Panc1 (cell line): ENCODE results near the gene MXD3. TPM values are rescaled to one million over a fixed set of nuclear protein-coding genes. Genes with fewer than 3 reads are reported as not detected.

ENCODE experiments used
- ATAC-seq: fragments of 200-7000 bp; cut with Tn5 transposase; 2 replicates; pipeline ENCODE4 v1.9.1; 2020; ENCODE audit warnings: mild to moderate bottlenecking, moderate library complexity
- BruUV-seq: library from RNA; stranded (reverse); fragments of 400-500 nt; replicated peaks from 2 replicates; lab custom pipeline; 2021; lab: Mats Ljungman, UMichigan
- CTCF ChIA-PET: fragments of 300-600 bp; sonication (Branson Sonifier 250); formaldehyde crosslinking; loops from one replicate; lab custom pipeline; 2022; ENCODE audit warnings: antibody characterized with exemption; lab: Charles Lee
- POLR2A ChIA-PET: fragments of 300-600 bp; sonication (Branson Sonifier 250); formaldehyde crosslinking; loops from one replicate; lab custom pipeline; 2022; ENCODE audit warnings: antibody characterized with exemption; lab: Charles Lee
- DNase-seq: peaks from one replicate; pipeline ENCODE4 v3.0.0-alpha.2; 2010; ENCODE audit warnings: low read depth, low spot score
- H3K27ac ChIP-seq: 2 replicates; pipeline ENCODE4 v1.5.1; 2011; ENCODE audit warnings: mild to moderate bottlenecking, low read length, inconsistent platforms
- H3K27me3 ChIP-seq: fragments of 200-500 bp; sonication (Bioruptor generic); 2 replicates; pipeline ENCODE4 v1.6.0; 2014; ENCODE audit warnings: low read length, inconsistent platforms; ENCODE audit not compliant: control insufficient read depth, insufficient read depth
- H3K36me3 ChIP-seq: fragments of 200-500 bp; sonication (Bioruptor generic); 2 replicates; pipeline ENCODE4 v1.5.1; 2014; ENCODE audit warnings: inconsistent platforms, mild to moderate bottlenecking, low read length, moderate library complexity; ENCODE audit not compliant: control insufficient read depth, insufficient read depth
- H3K4me1 ChIP-seq: 2 replicates; pipeline ENCODE4 v1.5.1; 2011; ENCODE audit warnings: inconsistent platforms, mild to moderate bottlenecking, low read length, moderate library complexity; ENCODE audit not compliant: control insufficient read depth, insufficient read depth
- H3K4me3 ChIP-seq, 2 experiments: 2 replicates each; pipeline ENCODE4 v1.5.1; 2011 to 2012; ENCODE audit warnings: low read depth in 2 of 2, low read length in 2 of 2, mild to moderate bottlenecking in 2 of 2, inconsistent platforms in 1 of 2, moderate library complexity in 1 of 2
- H3K9me3 ChIP-seq: fragments of 200-500 bp; sonication (Bioruptor generic); 2 replicates; pipeline ENCODE4 v1.5.1; 2014; ENCODE audit warnings: low read depth, mild to moderate bottlenecking, inconsistent platforms, low read length, moderate library complexity; ENCODE audit not compliant: control insufficient read depth, insufficient read depth
- POLR2AphosphoS5 ChIP-seq: IDR thresholded peaks from 2 replicates; pipeline ENCODE4 v1.6.1; 2012; ENCODE audit warnings: mild to moderate bottlenecking, low read depth, low read length, moderate library complexity
- SIN3A ChIP-seq: IDR thresholded peaks from 2 replicates; pipeline ENCODE4 v1.6.1; 2012; ENCODE audit warnings: low read depth, mild to moderate bottlenecking, low read length, moderate library complexity, borderline replicate concordance; ENCODE audit not compliant: insufficient read depth
- TCF7L2 ChIP-seq: IDR thresholded peaks from 2 replicates; pipeline ENCODE4 v1.6.1; 2011; ENCODE audit warnings: mild to moderate bottlenecking, low read depth, low read length, inconsistent platforms
- in situ Hi-C: cut with HindIII; loops from 2 replicates; pipeline ENCODE4 v1.10.0; 2016; ENCODE audit warnings: low sequenced_read_pairs, low pct_unique_long_range_greater_than_20kb
- intact Hi-C: fragments of 100-400 bp; cut with micrococcal nuclease; formaldehyde crosslinking; loops from one replicate; pipeline ENCODE4 v1.10.0; 2022; ENCODE audit not compliant: unreplicated experiment
- total RNA-seq: library from RNA; stranded (reverse); gene quantifications from one replicate; pipeline ENCODE4 v1.2.1, GENCODE V29; 2021; ENCODE audit not compliant: unreplicated experiment
- TF ChIP-seq, protein P1 (sequence below): fragments of 450-650 bp; IDR thresholded peaks from 2 replicates; pipeline ENCODE4 v1.5.1; 2017; ENCODE audit warnings: mild to moderate bottlenecking
- TF ChIP-seq, protein P2 (sequence below), 2 experiments: IDR thresholded peaks; 2 replicates each; pipeline ENCODE4 v1.6.1; 2011 to 2012; ENCODE audit warnings: low read depth in 2 of 2, control low read depth in 1 of 2, low read length in 1 of 2, mild to moderate bottlenecking in 1 of 2, moderate library complexity in 1 of 2; ENCODE audit not compliant: insufficient read depth in 1 of 2

Gene MXD3
- total RNA-seq, 1 experiment from 2014 or later, result 12.0 TPM

DNA sequence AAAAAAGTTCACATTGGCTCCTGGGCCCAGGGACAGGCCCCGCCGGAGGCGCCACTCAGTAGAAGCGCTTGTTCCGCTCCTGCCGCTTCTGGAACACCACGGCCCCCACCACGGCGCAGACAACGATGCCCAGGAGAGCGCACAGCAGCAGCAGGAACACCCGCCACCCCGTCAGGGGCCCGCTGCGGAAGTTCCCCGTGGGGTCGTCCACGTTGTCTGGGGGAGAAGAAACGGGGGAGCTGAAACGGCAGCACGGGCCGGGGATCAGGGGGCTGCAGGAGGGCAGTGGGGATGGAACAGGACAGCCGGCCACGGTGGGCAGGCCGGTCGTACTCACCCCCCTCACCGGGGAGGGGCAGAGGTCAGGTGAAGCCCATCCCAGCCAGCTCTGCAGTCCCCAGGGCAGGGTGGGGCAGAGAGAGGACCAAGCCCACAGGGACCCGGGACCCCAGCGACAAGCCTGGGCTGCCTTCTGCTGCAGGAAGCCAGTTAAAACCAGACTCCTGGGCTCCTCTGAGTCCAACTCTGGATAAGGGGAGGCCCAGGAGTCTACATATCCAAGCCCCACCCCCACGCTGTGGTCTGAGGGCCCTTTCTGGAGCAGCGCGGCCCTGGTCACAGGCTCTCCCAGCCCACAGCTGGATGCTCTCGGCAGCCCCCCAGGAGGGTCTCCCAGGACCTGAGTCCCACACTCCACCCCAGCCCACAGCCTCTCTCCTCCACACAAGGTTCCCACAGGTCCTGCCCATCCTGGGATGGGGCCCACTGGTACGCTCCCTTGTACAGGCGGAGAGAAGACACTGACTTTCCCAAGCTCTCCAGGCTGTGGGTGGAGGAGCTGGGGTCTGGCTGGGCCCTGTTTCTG lies 20.6 kb upstream of the MXD3 start:
- Histone ChIP-seq H3K9me3 (no peaks in the 10 kb centered on the region), H3K27me3 (no peaks in the 10 kb centered on the region), H3K4me3 (no peak overlapping the region), H3K36me3 (peaks cover 10% of the 10 kb centered on the region), H3K4me1 (no peaks in the 10 kb centered on the region), H3K27ac (no peak overlapping the region)
- TF ChIP-seq, protein P1, sequence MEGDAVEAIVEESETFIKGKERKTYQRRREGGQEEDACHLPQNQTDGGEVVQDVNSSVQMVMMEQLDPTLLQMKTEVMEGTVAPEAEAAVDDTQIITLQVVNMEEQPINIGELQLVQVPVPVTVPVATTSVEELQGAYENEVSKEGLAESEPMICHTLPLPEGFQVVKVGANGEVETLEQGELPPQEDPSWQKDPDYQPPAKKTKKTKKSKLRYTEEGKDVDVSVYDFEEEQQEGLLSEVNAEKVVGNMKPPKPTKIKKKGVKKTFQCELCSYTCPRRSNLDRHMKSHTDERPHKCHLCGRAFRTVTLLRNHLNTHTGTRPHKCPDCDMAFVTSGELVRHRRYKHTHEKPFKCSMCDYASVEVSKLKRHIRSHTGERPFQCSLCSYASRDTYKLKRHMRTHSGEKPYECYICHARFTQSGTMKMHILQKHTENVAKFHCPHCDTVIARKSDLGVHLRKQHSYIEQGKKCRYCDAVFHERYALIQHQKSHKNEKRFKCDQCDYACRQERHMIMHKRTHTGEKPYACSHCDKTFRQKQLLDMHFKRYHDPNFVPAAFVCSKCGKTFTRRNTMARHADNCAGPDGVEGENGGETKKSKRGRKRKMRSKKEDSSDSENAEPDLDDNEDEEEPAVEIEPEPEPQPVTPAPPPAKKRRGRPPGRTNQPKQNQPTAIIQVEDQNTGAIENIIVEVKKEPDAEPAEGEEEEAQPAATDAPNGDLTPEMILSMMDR, result no peak
- TF ChIP-seq TCF7L2 (no peak), POLR2AphosphoS5 (no peak), SIN3A (no peak)
- TF ChIP-seq, protein P2, sequence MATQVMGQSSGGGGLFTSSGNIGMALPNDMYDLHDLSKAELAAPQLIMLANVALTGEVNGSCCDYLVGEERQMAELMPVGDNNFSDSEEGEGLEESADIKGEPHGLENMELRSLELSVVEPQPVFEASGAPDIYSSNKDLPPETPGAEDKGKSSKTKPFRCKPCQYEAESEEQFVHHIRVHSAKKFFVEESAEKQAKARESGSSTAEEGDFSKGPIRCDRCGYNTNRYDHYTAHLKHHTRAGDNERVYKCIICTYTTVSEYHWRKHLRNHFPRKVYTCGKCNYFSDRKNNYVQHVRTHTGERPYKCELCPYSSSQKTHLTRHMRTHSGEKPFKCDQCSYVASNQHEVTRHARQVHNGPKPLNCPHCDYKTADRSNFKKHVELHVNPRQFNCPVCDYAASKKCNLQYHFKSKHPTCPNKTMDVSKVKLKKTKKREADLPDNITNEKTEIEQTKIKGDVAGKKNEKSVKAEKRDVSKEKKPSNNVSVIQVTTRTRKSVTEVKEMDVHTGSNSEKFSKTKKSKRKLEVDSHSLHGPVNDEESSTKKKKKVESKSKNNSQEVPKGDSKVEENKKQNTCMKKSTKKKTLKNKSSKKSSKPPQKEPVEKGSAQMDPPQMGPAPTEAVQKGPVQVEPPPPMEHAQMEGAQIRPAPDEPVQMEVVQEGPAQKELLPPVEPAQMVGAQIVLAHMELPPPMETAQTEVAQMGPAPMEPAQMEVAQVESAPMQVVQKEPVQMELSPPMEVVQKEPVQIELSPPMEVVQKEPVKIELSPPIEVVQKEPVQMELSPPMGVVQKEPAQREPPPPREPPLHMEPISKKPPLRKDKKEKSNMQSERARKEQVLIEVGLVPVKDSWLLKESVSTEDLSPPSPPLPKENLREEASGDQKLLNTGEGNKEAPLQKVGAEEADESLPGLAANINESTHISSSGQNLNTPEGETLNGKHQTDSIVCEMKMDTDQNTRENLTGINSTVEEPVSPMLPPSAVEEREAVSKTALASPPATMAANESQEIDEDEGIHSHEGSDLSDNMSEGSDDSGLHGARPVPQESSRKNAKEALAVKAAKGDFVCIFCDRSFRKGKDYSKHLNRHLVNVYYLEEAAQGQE (IDR thresholded peaks at IDR 0.05; ENCODE audit: insufficient read depth in 1 of 2, low read depth in 2 of 2, low read length in 1 of 2), result no peak
- ATAC-seq (no peak), DNase-seq (no peak)
- intact Hi-C loops, result no loop called here
- no TSS peak for BruUV-seq
- in situ Hi-C loops, result no loop called here
- ChIA-PET POLR2A (no interaction called here), CTCF (interaction anchor here (1.4 kb wide), 1 partner anchor 14 kb away, joined by 4 read pairs; no protein-coding TSS in a partner anchor)

DNA sequence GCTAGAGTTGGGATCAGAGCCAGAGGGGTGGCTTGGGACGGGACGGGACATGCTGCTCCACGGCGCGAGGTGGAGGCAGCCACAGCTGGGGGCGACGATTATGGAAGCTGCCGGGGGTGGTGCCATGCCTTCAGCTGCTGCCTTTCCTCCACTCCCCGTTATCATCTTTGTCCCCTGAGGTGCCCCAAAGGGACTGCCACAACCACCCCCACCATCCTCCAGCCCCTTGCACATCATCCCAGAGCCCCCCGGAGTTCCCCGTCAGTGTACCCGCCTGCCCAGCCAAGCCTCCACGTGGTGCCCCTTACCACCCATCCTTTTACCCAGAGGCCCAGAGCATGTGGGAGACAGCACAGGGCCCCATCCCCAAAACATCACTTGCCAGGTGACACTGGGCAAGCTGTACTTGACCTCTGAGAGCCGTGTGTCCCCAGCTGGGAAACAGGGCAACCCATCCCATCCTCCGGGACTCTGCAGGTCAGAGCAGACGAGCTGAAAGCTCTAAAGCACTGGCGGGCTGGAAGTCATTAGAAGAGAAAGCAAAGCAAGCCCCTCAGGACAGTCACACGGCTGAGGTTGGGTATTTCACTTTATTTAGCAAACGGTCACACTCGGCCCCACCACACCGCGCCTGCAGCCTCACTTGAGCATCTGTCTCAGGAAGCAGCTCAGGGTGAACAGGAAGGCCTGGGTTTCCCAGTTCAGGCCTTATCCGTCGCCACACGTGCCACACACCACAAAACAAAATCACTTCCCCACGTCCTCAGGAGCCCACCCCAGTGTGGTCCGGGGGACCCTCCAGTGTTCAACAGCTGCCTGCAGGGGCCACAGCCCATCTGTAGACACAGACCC lies 19.5 kb upstream of the MXD3 start:
- Histone ChIP-seq H3K4me3 (no peak overlapping the region), H3K36me3 (peaks cover 10% of the 10 kb centered on the region), H3K27ac (no peak overlapping the region), H3K9me3 (no peaks in the 10 kb centered on the region), H3K4me1 (peaks cover 2% of the 10 kb centered on the region; the same call in 1 of the 2 replicates), H3K27me3 (no peaks in the 10 kb centered on the region)
- no peak for DNase-seq
- TF ChIP-seq POLR2AphosphoS5, result no peak
- no peak for TF ChIP-seq TCF7L2
- TF ChIP-seq, protein P2 (IDR thresholded peaks at IDR 0.05; ENCODE audit: insufficient read depth in 1 of 2, low read depth in 2 of 2, low read length in 1 of 2), result no peak
- TF ChIP-seq SIN3A, result no peak
- TF ChIP-seq, protein P1, result no peak
- ChIA-PET CTCF (no interaction called here), POLR2A (no interaction called here)
- ATAC-seq, result no peak
- no TSS peak for BruUV-seq
- intact Hi-C loops, result no loop called here
- in situ Hi-C loops, result no loop called here
